Activated CD4-positive, CD25-positive, alpha-beta regulatory T cell treated with anti-CD3 and anti-CD28 coated beads, Interleukin-2, amount 50 U/mL, for 72 hours (primary cell): ENCODE measurements around the gene LMF1.
"Not testable (repeated sequence)": the region's sequence is repeated elsewhere in the genome, so short reads cannot be mapped to it uniquely, and the experiment has no call there.

Source experiments
- DNase-seq: peaks from one replicate; pipeline ENCODE4 v3.0.0; 2021

Gene LMF1

GRCh38 chr16:821751-822150 is 149.0 kb downstream of the LMF1 start:
- no peak for DNase-seq

GRCh38 chr16:820748-821147 is 150.0 kb downstream of the LMF1 start:
- DNase-seq: no peak

GRCh38 chr16:820044-820408 is 150.8 kb downstream of the LMF1 start:
- DNase-seq: not testable (repeated sequence)

- no peak for DNase-seq
These were observed 151.3 kb downstream of the LMF1 start for GRCh38 chr16:819336-820043.

- DNase-seq: no peak
These were observed 152.2 kb downstream of the LMF1 start for GRCh38 chr16:818592-818991.

- DNase-seq: no peak
These were observed 152.7 kb downstream of the LMF1 start for GRCh38 chr16:818132-818531.

- DNase-seq: no peak
These were observed 153.5 kb downstream of the LMF1 start for GRCh38 chr16:817001-817906.

GRCh38 chr16:815861-816260 is 154.9 kb downstream of the LMF1 start:
- no peak for DNase-seq

GRCh38 chr16:814974-815373 is 155.8 kb downstream of the LMF1 start:
- no peak for DNase-seq

GRCh38 chr16:813916-814412 is 156.8 kb downstream of the LMF1 start:
- no peak for DNase-seq

GRCh38 chr16:813204-813915 is 157.4 kb downstream of the LMF1 start:
- DNase-seq: peak; percentile 59

GRCh38 chr16:808085-808386 is 162.7 kb downstream of the LMF1 start:
- DNase-seq: no peak

GRCh38 chr16:807347-808084 is 163.3 kb downstream of the LMF1 start:
- peak; percentile 88 for DNase-seq

- DNase-seq: no peak
These were observed 165.3 kb downstream of the LMF1 start for GRCh38 chr16:805474-805873.

GRCh38 chr16:804193-805048 is 166.4 kb downstream of the LMF1 start:
- DNase-seq: no peak

- no peak for DNase-seq
These were observed 167.1 kb downstream of the LMF1 start for GRCh38 chr16:803754-804080.
